Pulmonary artery endothelial cell (primary cell): ENCODE data around the gene CAMK2B. TPM values are rescaled to one million over a fixed set of nuclear protein-coding genes. Genes with fewer than 3 reads are reported as not detected.

Experiments used
- DNase-seq: peaks from one replicate; pipeline ENCODE4 v3.0.0-alpha.2; 2011; ENCODE audit warnings: low read depth, low spot score
- total RNA-seq: library from RNA; depleted of rRNA; stranded (reverse); fragments of >200 nt; gene quantifications from 2 replicates; pipeline ENCODE4 v1.2.3, GENCODE V29; 2014

Gene CAMK2B
- total RNA-seq, result 1.7 and 2.7 TPM in 2 replicates

GRCh38 chr7:44325201-44325671 lies at the start of gene CAMK2B:
Gene CAMK2B, minus strand, starts transcription at chr7:44325594. Its CDS starts 173 bp downstream, at chr7:44325421.
- DNase-seq, result no peak

DNA sequence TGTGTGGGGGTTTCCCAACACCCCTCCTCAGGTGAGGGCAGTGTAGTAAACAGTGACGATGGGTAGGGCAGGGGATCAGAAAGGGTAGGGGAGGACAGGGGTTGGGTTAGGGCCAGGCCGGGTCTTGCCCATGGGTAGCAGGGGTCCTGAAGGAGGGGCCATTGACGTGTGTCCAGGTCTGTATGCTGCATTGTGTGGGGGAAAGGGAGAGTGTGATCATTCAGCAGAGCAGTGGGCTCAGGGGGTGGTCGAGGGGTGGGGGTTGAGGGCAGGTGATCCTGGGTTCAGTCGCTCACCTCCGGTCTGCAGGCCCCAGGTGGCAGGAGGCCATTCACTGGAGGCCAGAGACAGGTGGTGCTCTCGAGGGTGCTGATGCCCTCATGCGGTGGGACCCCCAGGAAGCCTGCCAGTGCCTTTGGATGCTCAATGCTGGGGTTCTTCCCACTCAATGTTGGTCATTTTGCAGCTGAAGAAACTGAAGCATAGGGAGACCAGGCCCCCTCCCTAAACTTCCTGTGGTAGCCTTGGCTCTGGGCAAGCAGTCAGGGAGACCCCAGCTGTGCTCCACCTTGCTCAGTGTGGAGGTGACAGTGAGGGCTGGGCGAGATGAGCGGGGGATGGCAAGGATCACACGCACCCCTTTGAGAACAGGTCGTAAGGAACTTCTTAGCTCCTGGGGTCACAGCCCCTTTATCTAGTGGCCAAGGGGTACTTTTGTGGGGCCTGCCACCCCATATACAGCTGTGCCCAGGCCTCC lies 48.8 kb upstream of the CAMK2B start:
- DNase-seq, result no peak

DNA sequence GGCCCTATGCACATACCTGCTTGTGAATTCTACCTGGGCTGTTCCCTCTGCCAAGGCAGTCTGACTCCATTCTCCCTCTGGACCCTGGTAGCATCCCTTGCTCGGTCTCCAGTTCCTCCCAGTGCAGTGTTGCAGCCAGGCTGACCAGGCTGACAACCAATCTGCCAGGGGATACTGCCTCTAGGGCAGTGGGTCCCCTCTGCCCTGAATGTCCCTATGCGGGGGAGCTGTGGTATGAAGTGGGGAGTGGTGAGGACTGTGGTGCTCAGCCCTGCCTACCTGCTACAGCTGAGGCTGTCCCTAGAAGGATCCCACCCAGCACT lies 48.0 kb upstream of the CAMK2B start:
- DNase-seq, result no peak

DNA sequence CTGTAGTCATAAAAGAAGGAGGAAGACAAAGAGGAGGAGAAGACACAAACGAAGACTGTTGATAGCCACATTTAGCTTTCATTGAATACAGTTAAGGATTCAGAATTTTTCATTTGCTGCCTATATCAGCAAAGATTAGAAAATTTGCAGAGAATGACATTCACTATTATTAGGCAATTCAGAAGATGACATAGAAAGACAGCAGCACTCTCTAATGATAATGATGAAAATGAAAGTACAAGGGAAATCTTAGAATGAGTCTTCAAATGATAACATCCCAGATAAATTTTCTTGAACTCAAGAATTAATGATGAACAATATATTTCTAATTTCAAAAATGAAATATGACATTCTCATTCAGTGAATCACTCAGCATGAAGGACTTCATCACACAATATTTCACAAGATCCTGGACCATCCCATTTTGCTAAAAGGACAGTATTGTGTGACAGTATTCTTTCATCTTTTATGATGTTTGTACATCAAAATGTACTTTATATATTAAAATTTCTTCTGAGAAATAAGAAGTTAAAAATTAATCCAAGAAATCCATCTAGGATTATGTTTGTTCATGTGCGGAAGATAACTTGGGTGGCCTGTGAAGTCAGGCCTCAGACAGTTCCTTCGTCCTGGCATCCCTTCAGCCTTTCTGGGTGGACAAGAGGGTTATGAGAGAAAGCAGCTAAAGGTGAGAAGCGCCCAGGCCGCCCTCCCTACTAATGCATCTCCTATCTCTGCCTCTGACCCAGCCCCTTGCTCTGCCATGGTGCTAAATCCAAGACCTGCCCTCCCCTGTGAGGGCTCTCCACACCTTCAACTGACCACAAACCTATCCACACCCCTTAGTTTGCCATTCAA lies 47.4 kb upstream of the CAMK2B start:
- no peak for DNase-seq

GRCh38 chr7:44368885-44369284 lies 43.5 kb upstream of the CAMK2B start:
- DNase-seq, result no peak

- DNase-seq, result no peak
Observed at GRCh38 chr7:44368455-44368854, 43.1 kb upstream of the CAMK2B start.

GRCh38 chr7:44367475-44368043 lies 42.2 kb upstream of the CAMK2B start:
- no peak for DNase-seq

DNA sequence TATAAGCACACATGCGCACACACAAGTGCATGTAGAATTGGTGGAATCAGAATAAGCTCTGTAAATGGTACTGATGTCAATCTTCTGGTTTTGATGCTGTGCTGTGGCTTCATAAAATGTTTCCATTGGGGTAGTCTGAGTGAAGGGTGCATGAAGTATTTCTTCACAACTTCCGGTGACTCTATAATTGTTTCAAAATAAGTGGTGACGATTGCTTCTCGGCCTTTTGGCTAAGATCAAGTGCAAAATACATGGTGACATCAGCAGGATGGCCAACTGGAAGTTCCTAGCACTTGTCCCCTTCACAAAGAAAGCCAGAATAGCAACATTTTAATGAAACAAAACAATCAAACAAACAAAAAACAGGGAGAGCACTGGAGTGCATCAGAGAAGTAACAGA lies 41.6 kb upstream of the CAMK2B start:
- no peak for DNase-seq

GRCh38 chr7:44353668-44354067 lies 28.3 kb upstream of the CAMK2B start:
- DNase-seq, result no peak

DNA sequence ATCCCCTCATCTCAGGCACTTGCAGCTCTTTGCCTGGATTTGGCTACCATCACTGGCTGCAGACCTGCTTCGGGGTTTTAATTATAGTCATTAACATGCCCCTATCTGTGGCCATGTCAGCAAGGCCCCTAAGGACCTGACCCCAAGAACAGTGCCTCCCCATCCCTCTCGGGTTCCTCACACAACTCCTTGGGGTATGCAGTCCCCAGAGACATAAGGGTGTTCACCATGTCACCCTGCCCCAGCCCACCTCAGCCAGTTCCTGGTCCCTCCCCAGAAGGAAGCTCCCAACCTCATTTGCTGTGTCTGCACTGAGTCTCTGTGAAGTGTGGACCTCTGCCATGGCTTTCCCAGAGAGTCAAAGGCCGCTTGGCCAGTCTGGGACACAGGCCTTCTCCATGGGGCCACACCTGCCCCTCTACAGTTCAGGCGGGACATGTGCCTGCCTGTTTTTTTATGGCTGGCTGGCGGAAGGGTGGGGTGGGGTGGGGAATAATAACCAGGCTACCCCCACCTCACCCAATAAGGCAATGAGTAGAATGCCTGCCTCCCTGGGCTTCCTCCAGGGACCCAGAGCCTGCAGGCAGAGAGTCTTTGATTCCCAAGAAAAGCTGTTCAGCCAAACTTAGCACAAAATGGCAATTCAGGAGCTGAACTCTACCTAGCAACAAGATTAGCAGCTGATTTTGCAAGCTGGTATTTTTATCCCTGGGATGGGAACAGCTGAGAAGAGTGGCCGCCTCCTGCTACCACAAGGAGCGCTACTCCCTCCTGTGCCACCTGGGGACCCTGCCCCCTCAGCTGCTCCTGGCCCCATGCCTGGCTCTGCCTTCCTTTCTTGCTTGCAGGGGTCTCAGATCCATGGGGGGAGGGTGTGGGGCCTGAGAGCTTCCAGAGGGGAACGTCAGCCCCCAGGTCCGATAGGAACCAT lies 23.7 kb upstream of the CAMK2B start:
- no peak for DNase-seq

DNA sequence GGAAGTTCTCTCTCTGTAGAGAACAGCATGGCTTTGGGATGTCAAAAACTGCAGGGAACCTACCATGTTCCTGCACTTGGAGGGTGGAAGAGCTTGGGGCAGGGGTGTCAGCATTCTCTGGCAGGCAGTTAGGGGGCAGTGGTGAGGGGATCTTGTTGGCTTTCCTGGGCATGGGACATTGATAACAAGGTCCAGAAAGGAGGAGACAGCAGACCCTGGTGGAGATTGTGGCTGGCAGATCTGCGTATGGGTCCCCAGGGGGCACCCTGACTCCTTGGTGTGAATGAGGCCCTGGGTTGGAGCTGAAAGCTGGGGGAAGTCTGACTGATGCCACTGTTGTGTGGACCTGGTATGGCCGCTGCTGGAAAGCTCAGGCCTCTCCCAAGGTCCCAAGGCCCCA lies 22.9 kb upstream of the CAMK2B start:
- DNase-seq, result peak; percentile 35

DNA sequence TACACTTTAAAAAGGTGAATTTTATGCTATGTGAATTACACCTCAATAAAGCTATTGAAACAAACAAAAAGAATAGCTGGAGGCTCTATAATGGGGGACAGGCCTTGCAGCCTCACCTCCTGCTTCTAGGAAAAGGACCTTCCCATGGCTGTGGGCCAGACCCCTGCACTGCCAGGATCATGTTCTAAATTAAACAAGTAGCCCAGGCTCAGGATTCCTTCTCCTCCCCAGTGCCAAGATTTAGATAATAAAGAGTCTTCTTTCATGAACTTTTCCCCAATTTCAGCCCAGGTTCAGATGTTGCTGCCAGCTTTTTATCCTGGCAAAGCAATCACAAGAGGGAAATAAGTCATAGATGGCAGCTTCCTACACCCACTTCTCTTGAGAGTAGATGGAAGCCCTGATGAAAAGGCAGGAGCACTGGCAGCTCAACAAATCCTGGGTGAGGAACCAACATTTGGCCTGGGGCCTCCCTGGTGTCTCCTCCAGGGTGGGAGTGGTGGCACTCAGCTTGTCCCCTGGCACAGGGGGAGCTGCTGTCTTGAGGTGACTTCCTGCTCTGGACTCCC lies 22.2 kb upstream of the CAMK2B start:
- DNase-seq, result no peak

DNA sequence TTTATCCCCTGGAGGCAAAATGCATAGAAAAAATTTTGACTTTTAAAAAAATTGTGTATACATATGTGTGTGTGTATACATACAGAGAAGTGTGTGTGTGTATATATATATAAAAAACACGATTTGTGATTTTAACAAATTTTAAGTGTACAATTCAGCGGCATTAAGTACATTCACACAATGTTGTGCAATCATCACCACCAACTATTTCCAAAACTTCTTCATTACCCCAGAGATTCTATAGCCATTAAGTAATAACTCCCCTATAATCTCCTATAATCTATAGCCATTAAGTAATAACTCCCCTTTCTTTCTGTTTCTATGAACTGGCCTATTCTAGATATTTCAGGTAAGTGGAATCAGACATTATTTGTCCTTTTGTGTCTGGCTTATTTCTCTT lies 20.7 kb upstream of the CAMK2B start:
- DNase-seq, result no peak

- DNase-seq, result no peak
Observed at GRCh38 chr7:44341401-44341800, 16.0 kb upstream of the CAMK2B start.

- DNase-seq, result no peak
Observed at GRCh38 chr7:44338600-44338999, 13.2 kb upstream of the CAMK2B start.

GRCh38 chr7:44336491-44336890 lies 11.1 kb upstream of the CAMK2B start:
- DNase-seq, result no peak

DNA sequence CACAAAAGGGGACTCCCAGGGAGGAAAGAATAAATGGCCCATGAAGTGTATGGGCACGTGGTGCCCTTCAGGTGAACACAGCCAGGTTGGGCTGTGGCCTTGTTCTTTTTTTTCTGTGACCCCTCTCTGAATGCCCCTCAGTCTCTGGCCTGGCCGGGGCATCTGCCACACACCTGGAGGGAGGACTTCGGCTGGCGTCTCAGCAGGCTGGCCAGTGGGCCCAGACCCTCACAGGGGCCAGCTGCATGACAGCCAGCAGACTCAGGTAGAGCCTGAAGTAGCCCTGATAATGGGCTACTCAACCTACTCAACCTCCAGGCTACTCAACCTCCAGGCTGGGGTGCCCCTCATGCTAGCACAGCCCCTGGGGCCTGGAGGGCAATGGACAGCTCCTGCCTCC lies 9.8 kb upstream of the CAMK2B start:
- DNase-seq, result no peak

GRCh38 chr7:44334734-44335097 lies 9.3 kb upstream of the CAMK2B start:
- no peak for DNase-seq

DNA sequence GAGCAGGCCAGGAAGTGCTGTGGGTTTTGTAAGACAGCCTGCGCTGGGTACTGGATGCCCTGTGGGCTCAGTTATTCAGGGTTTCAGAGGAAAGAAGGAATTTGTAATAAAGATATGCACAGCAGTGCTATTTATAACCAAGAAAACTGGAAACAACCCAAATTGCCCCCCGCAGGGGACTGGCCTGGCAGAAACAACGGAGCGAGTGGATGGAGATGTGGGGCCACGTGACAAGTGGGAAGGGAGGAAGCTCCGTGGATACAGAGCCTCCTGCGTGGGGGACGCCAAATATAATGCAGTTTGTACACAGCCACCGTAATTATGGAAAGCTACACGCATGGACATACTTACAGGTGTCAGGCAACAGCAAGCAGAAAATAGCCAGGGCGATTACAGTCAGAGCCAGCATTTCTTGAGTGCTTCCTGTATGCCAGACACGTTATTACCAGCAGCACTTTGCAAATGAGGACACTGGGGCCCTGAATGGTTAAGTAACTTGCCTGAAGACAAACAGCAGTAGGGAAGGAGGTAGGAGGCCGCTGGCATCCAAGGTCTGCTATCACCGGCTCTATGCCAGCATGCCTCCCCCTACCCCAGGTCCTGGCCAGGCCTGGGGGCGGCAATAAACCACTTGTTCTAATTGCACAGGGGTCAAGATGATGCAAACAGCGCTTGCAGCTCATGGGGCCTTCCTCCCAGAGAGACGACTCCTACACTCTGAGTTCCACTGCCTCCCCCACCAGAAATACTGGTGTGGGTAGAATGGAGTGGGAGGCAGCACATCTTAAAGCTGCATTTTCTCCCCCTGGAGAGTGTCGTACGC lies 8.7 kb upstream of the CAMK2B start:
- DNase-seq, result no peak

DNA sequence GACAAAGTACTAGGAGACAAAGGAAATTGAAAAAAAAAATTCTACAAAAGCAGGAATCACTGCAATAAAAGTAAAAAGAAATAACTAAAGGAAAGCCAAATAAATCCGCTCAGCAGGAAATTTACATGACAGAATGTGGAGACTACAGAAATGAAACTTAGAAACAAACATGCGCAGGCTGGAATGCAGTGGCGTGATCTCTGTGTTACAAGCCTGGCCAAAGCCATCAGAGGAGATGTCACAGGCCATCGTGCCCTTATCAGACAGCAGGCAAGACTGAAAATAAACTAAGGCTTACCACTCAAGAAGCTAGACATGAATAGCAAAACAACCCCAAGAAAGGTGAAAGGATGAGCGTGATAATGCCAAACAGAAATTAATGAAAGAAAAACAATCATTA lies 6.3 kb upstream of the CAMK2B start:
- no peak for DNase-seq
